ENCODE results near the gene RASL11B.
"Not testable (repeated sequence)": the region's sequence is repeated elsewhere in the genome, so short reads cannot be mapped to it uniquely, and the experiment has no call there.

Gene RASL11B

DNA sequence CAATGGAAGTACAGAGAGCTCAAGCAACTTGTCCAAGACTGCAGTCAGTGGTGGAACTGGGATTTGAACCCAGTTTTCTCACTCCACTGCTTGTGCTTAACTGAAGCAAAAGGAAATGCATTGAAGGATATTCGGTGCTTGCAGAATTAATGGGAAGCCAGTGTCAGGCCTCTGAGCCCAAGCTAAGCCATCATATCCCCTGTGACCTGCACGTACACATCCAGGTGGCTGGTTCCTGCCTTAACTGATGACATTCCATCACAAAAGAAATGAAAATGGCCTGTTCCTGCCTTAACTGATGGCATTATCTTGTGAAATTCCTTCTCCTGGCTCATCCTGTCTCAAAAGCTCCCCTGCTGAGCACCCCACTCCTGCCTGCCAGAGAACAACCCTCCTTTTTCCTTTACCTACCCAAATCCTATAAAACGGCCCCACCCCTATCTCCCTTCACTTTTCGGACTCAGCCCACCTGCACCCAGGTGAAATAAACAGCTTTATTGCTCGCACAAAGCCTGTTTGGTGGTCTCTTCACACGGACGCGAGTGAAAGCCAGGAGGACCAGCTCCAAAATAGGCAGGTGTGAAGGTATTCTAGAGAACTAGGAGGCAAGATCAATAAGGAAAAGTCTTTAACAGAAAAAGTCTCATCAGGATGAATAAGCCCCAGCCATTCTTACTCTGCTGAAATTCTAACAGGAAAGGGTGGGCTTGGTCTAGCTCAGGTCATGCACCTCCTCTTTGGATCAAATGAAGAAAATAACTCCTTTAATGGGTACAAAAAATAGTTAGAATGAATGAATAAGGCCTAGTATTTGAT is 27.3 kb upstream of the RASL11B start:
- not testable (repeated sequence) for H3K4me3 ChIP-seq (ENCODE audit: low read depth, low read length); H3K36me3 ChIP-seq (ENCODE audit: control insufficient read depth, insufficient read depth, low read length); H3K27me3 ChIP-seq (ENCODE audit: control insufficient read depth, insufficient read depth, low read length); H3K9me3 ChIP-seq (ENCODE audit: control insufficient read depth, insufficient read depth, low read length)
- H3K9ac ChIP-seq (ENCODE audit: low read depth, low read length) = peak overlapping the region; percentile 42; the same call in 1 of the 2 replicates
- H3K4me1 ChIP-seq (ENCODE audit: control insufficient read depth, insufficient read depth, low read length) = peaks cover 40% of the 10 kb centered on the region
- peak overlapping the region; percentile 90 for H3K27ac ChIP-seq (ENCODE audit: low read depth, low read length)

DNA sequence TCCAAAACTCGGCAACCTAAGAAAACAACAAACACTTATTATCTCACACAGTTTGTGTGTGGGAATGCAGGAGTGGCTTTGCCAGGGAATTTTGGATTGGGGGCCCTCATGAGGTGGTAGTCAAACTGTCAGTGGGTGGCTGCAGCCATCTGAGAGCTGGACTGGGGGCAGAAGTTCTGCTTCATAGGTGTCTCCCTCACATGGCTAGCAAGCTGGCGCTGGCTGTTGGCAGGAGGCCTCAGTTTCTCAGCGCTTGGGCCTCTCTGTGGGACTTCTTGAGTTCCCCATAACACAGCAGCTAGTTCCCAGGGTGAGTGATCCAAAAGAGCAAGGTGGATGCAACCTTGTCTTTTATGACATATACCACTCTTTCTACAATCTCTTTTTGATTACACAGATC is 26.0 kb upstream of the RASL11B start:
- Histone ChIP-seq H3K27me3 (ENCODE audit: control insufficient read depth, insufficient read depth, low read length) (peaks cover 2% of the 10 kb centered on the region; the same call in 1 of the 2 replicates), H3K4me3 (ENCODE audit: low read depth, low read length) (no peak overlapping the region), H3K27ac (ENCODE audit: low read depth, low read length) (peak overlapping the region; percentile 58), H3K9ac (ENCODE audit: low read depth, low read length) (peak overlapping the region; percentile 31; the same call in 1 of the 2 replicates), H3K9me3 (ENCODE audit: control insufficient read depth, insufficient read depth, low read length) (no peaks in the 10 kb centered on the region), H3K4me1 (ENCODE audit: control insufficient read depth, insufficient read depth, low read length) (peaks cover 53% of the 10 kb centered on the region), H3K36me3 (ENCODE audit: control insufficient read depth, insufficient read depth, low read length) (no peaks in the 10 kb centered on the region)

GRCh38 chr4:52836678-52837077 is 25.4 kb upstream of the RASL11B start:
- Histone ChIP-seq H3K36me3 (ENCODE audit: control insufficient read depth, insufficient read depth, low read length) (no peaks in the 10 kb centered on the region), H3K27me3 (ENCODE audit: control insufficient read depth, insufficient read depth, low read length) (peaks cover 2% of the 10 kb centered on the region; the same call in 1 of the 2 replicates), H3K4me3 (ENCODE audit: low read depth, low read length) (no peak overlapping the region), H3K4me1 (ENCODE audit: control insufficient read depth, insufficient read depth, low read length) (peaks cover 58% of the 10 kb centered on the region), H3K27ac (ENCODE audit: low read depth, low read length) (no peak overlapping the region), H3K9ac (ENCODE audit: low read depth, low read length) (no peak overlapping the region; the same call in 1 of the 2 replicates), H3K9me3 (ENCODE audit: control insufficient read depth, insufficient read depth, low read length) (no peaks in the 10 kb centered on the region)

DNA sequence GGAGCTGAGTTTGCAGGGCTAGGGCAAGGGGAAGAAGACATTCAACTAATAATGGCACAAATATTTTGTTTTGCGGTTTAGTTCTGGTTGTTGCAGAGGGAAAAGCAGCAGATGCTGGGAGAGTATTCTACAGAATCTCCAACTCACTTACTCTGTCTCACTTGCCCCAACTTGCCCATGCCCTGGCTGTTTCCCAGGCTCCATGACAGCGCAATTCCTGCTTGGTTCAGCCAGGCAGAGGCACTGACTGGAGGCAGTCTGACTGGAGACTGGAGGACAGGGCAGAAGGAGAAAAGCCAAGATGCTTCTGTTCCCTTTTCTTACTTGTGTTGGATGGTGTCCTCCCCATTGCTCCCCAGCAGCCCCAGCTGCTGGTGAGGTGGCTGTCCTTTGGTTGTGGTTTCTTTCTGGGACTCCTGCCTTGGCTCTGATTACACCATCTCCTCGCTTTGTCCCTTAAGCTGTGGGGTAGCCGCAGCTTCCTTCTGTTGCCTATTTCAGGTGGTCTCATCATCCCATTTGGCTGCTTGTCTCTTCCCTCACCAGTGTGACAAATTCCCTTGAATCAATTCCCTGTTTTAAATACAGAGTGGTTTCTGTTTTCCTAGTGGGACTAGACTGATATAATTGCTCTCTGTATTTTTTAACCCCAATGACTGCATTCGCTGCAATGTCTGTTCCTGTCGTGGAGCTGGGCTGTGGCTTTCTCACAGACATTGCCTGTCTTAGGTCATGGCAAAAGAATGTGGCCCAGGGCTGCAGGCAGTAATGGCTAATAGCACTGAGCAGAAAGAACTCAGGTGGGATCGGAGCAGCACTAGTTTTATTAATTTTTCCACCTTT is 24.2 kb upstream of the RASL11B start:
- no peak overlapping the region for H3K9ac ChIP-seq (ENCODE audit: low read depth, low read length)
- H3K4me1 ChIP-seq (ENCODE audit: control insufficient read depth, insufficient read depth, low read length) = peaks cover 68% of the 10 kb centered on the region
- H3K36me3 ChIP-seq (ENCODE audit: control insufficient read depth, insufficient read depth, low read length) = no peaks in the 10 kb centered on the region
- no peak overlapping the region for H3K4me3 ChIP-seq (ENCODE audit: low read depth, low read length)
- peaks cover 2% of the 10 kb centered on the region; the same call in 1 of the 2 replicates for H3K27me3 ChIP-seq (ENCODE audit: control insufficient read depth, insufficient read depth, low read length)
- peak overlapping the region; percentile 23 for H3K27ac ChIP-seq (ENCODE audit: low read depth, low read length)
- no peaks in the 10 kb centered on the region for H3K9me3 ChIP-seq (ENCODE audit: control insufficient read depth, insufficient read depth, low read length)

DNA sequence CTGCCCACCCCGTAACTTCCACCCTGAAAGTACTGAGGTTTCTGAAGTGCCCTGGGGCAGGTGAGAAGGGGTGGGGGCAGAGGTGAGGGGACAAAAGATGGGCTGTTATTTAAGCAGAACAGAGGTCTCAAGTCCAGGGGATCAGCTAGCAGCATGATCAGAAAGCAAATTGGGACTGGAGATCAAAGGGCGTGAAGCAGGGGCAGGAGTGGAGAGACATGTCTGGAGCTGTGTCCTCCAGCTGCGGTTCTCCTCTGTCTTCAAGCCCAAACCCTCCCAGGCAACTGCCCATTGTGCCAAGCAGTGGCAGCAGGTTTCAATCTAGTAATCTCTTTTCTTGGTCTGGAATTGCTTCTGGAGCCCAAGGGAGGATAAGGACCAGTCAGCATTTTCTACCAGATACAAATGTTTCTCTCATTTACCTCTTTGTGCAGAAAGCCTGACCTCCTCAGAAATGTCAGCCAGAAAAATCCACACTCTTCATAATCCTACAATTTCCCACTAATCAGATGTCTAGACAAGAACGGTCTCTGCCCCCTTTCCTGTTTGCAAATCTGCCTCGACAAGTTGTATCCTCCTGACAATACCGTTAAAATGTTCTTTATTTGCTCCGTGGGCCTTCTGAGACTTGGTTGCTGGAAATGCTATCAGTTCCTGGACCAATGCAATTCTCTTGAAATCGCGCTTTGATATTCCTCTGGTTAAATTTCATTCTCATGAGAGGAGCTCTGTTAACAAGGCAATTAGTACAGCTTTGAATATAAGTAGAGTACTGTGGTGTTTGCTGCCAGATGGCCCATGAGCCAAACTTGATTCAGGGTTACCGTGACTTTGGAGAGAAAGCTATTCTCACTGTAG is 23.2 kb upstream of the RASL11B start:
- peaks cover 2% of the 10 kb centered on the region; the same call in 1 of the 2 replicates for H3K27me3 ChIP-seq (ENCODE audit: control insufficient read depth, insufficient read depth, low read length)
- H3K27ac ChIP-seq (ENCODE audit: low read depth, low read length) = peak overlapping the region; percentile 23
- no peak overlapping the region for H3K9ac ChIP-seq (ENCODE audit: low read depth, low read length)
- H3K36me3 ChIP-seq (ENCODE audit: control insufficient read depth, insufficient read depth, low read length) = no peaks in the 10 kb centered on the region
- no peaks in the 10 kb centered on the region for H3K9me3 ChIP-seq (ENCODE audit: control insufficient read depth, insufficient read depth, low read length)
- H3K4me1 ChIP-seq (ENCODE audit: control insufficient read depth, insufficient read depth, low read length) = peaks cover 65% of the 10 kb centered on the region
- no peak overlapping the region for H3K4me3 ChIP-seq (ENCODE audit: low read depth, low read length)

GRCh38 chr4:52840531-52841370 is 21.4 kb upstream of the RASL11B start:
- Histone ChIP-seq H3K27ac (ENCODE audit: low read depth, low read length) (no peak overlapping the region), H3K36me3 (ENCODE audit: control insufficient read depth, insufficient read depth, low read length) (no peaks in the 10 kb centered on the region), H3K9ac (ENCODE audit: low read depth, low read length) (no peak overlapping the region), H3K27me3 (ENCODE audit: control insufficient read depth, insufficient read depth, low read length) (peaks cover 2% of the 10 kb centered on the region; the same call in 1 of the 2 replicates), H3K4me3 (ENCODE audit: low read depth, low read length) (no peak overlapping the region), H3K4me1 (ENCODE audit: control insufficient read depth, insufficient read depth, low read length) (peaks cover 52% of the 10 kb centered on the region), H3K9me3 (ENCODE audit: control insufficient read depth, insufficient read depth, low read length) (no peaks in the 10 kb centered on the region)

GRCh38 chr4:52841682-52842456 is 20.2 kb upstream of the RASL11B start:
- Histone ChIP-seq H3K4me3 (ENCODE audit: low read depth, low read length) (no peak overlapping the region), H3K4me1 (ENCODE audit: control insufficient read depth, insufficient read depth, low read length) (peaks cover 50% of the 10 kb centered on the region), H3K27ac (ENCODE audit: low read depth, low read length) (no peak overlapping the region), H3K36me3 (ENCODE audit: control insufficient read depth, insufficient read depth, low read length) (no peaks in the 10 kb centered on the region), H3K9ac (ENCODE audit: low read depth, low read length) (no peak overlapping the region), H3K27me3 (ENCODE audit: control insufficient read depth, insufficient read depth, low read length) (peaks cover 2% of the 10 kb centered on the region; the same call in 1 of the 2 replicates), H3K9me3 (ENCODE audit: control insufficient read depth, insufficient read depth, low read length) (no peaks in the 10 kb centered on the region)

DNA sequence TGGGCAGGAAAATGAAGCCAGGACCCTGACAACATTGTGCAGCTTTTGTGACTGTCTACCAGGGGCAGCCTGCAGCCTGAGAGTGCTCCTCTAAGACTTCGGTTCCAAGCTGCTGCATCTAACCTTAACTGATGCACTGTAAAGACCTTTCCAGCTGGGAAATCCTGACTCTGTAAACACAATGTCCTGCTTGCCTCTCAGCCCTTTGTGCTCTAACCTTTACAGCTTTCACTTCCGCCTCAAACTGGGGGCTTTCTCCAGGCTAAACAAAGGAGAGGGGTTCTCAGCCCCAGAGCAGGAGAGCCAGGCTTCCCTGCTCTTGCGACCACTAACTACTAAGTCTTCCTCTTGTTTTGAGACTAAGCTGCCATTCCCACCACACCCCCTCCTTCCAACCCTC is 19.3 kb upstream of the RASL11B start:
- no peak overlapping the region for H3K9ac ChIP-seq (ENCODE audit: low read depth, low read length)
- peaks cover 2% of the 10 kb centered on the region; the same call in 1 of the 2 replicates for H3K27me3 ChIP-seq (ENCODE audit: control insufficient read depth, insufficient read depth, low read length)
- no peaks in the 10 kb centered on the region for H3K9me3 ChIP-seq (ENCODE audit: control insufficient read depth, insufficient read depth, low read length)
- peaks cover 45% of the 10 kb centered on the region for H3K4me1 ChIP-seq (ENCODE audit: control insufficient read depth, insufficient read depth, low read length)
- H3K27ac ChIP-seq (ENCODE audit: low read depth, low read length) = peak overlapping the region; percentile 37
- H3K4me3 ChIP-seq (ENCODE audit: low read depth, low read length) = no peak overlapping the region
- H3K36me3 ChIP-seq (ENCODE audit: control insufficient read depth, insufficient read depth, low read length) = no peaks in the 10 kb centered on the region

DNA sequence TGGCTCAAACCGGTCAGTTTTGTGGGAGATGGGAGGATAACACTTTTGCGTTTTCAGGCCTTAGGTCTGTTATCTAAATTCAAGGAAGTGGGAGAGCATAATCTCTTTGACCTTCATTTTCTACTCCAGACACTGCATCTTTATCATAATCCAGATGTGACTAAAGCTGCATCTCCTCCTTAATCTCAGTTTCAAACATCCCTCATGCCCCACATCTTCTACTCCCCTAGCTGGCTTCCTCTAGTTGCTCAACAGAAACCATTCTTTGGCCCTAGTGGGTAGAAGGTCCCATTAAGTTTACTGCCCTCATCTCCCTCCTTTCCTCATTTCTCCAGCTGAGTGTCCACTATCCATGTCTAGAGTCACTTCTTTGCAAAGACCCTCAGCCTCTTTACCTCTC is 18.8 kb upstream of the RASL11B start:
- Histone ChIP-seq H3K4me3 (ENCODE audit: low read depth, low read length) (no peak overlapping the region), H3K9me3 (ENCODE audit: control insufficient read depth, insufficient read depth, low read length) (no peaks in the 10 kb centered on the region), H3K27me3 (ENCODE audit: control insufficient read depth, insufficient read depth, low read length) (no peaks in the 10 kb centered on the region; the same call in 1 of the 2 replicates), H3K4me1 (ENCODE audit: control insufficient read depth, insufficient read depth, low read length) (peaks cover 40% of the 10 kb centered on the region), H3K27ac (ENCODE audit: low read depth, low read length) (peak overlapping the region; percentile 37), H3K36me3 (ENCODE audit: control insufficient read depth, insufficient read depth, low read length) (no peaks in the 10 kb centered on the region), H3K9ac (ENCODE audit: low read depth, low read length) (no peak overlapping the region)

Data from HUES48 (cell line).